ENCODE measurements around the gene SF3B6.
"Not testable (repeated sequence)": the region's sequence is repeated elsewhere in the genome, so short reads cannot be mapped to it uniquely, and the experiment has no call there.

The SF3B6 gene

DNA sequence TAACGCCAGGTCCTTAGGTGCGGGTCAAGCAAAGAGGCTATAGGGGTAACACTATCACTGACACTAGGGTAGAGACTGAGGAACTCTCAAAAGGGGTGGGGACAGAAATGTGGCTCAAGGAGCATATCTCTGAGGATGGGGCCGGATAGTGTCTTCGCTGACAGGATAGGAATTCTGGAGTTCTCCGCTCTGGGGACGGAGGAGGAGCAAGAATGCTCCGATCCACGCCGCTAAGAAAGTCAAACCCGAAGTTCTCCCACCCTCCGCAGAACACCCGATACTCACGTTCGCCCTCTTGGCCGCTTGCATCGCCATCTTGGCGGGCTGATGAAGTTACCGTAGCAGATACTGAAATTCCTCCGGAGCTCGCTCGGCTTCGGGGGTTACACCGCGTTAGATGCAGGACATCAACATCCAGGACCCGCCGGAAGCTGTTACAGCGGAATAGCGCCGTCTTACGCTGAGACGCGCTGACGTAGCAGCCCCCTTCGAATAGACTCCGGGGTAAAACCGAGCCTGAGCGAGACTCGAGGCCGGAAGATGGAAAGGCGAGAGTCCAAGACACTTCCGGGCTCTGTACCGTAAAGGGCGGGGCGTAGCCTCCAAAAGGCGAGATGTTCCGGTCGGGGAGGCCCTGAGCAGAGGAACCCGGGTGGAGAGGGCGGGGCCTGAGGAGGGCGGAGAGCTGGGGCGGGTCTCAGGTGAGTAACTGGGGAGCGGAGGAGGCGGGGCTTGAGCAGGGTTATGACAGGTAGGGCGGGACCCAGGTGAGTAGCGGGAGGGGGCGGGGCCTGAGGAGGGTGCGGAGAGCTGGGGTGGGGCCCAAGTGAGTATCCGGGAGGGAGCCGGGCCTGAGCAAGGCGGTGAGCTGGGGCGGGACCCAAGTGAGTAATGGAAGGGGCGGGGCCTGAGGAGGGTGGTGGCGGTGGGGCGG lies at the start of gene SF3B6:
Gene SF3B6, minus strand, starts transcription at position 412 of the 934 bp plus-strand sequence. Its CDS starts 97 bp downstream, at position 315.
- peak; percentile 98 for DNase-seq (ENCODE audit: low spot score)

DNA sequence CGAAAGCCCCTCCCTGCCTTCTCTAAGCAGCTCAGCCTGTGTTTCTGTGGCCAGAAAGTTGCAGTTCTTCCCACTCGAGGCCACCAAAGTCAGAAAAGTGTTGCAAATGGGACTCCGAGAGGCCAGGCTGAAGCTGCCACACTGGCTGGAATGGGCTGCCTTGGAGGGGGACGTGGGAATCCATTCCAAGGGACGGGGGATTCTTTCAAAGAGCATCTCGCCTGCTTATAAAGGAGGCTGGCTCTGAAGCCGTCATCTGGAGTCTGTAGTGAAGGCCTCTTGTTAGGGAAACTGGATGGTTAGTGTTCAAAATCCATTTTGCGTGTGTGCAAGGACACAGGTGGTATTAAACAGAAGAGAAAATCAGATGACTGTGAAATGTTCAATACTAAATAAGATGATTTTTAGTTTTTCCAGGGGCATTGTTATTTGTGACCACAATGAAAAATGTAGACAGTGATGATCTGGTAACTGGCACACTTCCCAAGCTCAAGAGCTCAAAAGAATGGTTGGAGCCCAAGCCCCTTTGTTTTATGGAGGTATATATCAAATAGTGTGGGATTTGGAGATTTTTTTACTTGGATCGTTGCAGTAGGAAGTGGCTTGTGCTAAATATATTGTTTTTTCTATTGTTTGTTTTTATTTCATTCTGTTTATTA lies 47.9 kb upstream of the SF3B6 start:
- peak; percentile 61 for DNase-seq (ENCODE audit: low spot score)

- DNase-seq (ENCODE audit: low spot score), result peak; percentile 71
Measured at GRCh38 chr2:24123195-24123921, 47.2 kb upstream of the SF3B6 start, which contains the start of the genes FAM228B and PFN4. FAM228B (plus strand) TSS chr2:24123469; CDS start chr2:24124362, 893 bp downstream. PFN4 (minus strand) TSS chr2:24123334; CDS start chr2:24122535, 799 bp downstream.

- peak; percentile 52 for DNase-seq (ENCODE audit: low spot score)
Measured at GRCh38 chr2:24122366-24123194, 46.5 kb upstream of the SF3B6 start.

DNA sequence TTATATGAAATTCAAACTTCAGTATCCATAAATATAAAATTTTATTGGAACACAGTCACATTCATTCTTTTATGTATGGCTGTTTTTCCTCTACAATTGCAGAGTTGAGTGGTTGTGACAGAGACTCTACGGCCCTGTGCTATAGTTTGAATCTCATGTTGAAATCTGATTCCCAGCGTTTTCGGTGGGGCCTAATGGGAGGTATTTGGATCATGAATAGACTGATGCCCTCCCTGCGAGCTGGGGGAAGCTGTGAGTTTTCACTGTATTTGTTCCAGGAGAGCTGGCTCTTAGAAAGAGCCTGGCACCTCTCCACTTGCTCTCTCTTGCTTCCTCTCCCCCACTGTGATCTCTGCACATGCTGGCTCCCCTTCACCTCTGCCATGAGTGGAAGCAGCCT lies 45.3 kb upstream of the SF3B6 start:
- peak; percentile 7 for DNase-seq (ENCODE audit: low spot score)

GRCh38 chr2:24121066-24121465 lies 44.9 kb upstream of the SF3B6 start:
- no peak for DNase-seq (ENCODE audit: low spot score)

DNA sequence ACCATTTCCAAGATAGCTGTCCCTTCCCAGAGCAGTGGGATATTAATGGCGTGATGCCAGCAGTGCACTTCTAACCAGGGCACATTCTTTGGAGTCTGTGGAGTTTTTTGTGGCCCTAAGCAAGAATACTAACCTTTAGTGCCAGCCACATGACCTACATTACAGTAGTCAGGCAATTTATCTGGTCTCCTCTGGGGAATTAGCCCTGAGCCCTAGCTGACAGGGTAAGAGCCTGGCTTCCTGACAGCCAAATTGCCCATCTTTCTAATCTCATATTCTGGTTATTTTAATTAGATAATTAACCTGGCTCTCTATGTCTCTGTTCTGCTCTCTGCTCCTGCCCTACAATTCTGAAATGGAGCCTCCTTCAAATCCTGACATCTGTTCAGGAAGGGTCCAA lies 41.8 kb upstream of the SF3B6 start:
- DNase-seq (ENCODE audit: low spot score), result no peak

- no peak for DNase-seq (ENCODE audit: low spot score)
Measured at GRCh38 chr2:24115057-24115456, 38.9 kb upstream of the SF3B6 start.

DNA sequence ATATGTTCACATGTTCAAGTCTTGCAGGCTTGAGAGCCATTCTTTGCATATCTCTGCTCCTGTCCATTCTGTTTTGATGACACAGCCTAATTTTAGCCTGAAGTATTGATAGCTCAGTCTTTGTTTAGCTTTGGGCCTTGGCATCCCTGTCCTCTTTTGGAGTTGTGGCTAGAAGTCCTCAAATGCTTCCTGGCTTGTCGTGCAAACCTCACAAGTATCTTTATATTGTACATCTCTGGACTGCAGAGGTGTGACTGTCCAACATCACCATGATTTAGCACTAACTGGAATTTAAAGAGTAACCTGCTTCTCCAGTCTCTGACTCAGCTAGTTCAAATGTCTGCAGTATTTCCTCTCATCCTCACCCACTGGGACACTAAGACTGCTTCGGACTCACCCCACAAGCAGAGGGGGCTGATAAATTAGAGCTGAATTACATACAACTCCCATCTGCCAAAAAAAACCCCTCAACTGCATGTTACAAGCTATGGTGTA lies 35.3 kb upstream of the SF3B6 start:
- no peak for DNase-seq (ENCODE audit: low spot score)

GRCh38 chr2:24110660-24111303 lies 34.7 kb upstream of the SF3B6 start:
- DNase-seq (ENCODE audit: low spot score), result no peak

- DNase-seq (ENCODE audit: low spot score), result not testable (repeated sequence)
Measured at GRCh38 chr2:24109431-24109830, 33.3 kb upstream of the SF3B6 start.

DNA sequence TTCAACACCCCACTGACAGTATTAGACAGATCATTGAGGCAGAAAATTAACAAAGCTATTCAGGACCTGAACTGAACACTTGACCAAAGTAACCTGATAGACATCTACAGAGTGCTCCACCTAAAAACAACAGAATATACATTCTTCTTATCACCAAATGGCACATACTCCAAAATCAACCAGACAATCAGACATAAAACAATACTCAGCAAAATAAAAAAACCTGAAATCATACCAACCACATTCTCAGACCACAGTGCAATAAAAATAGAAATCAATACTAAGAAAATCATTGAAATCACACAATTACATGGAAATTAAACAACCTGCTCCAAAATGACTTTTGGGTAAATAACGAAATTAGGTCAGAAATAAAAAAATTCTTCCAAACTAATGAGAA lies 31.2 kb upstream of the SF3B6 start:
- DNase-seq (ENCODE audit: low spot score), result no peak

GRCh38 chr2:24106786-24107185 lies 30.7 kb upstream of the SF3B6 start:
- DNase-seq (ENCODE audit: low spot score), result no peak

- DNase-seq (ENCODE audit: low spot score), result no peak
Measured at GRCh38 chr2:24105816-24106215, 29.7 kb upstream of the SF3B6 start.

DNA sequence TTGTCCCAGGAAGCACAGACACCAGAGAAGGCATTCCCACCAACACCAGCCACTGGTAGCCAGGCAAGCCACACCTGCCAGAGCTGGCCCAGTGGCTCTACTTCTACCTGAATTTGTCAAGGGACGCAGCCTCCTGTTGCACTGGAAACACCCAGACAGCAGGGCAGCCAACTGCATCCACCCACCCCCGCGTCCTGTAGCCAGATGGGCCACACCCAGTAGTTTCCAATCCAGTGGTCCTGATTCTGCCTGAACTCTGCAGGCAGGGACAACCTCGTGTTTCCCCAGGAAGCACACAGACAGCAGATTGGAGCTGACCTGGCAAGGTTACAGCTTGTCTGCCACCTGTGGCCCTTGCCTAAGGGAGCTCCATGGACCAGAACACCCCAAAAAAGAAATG lies 28.8 kb upstream of the SF3B6 start:
- DNase-seq (ENCODE audit: low spot score), result no peak

- DNase-seq (ENCODE audit: low spot score), result no peak
Measured at GRCh38 chr2:24104110-24104650, 28.1 kb upstream of the SF3B6 start.

DNA sequence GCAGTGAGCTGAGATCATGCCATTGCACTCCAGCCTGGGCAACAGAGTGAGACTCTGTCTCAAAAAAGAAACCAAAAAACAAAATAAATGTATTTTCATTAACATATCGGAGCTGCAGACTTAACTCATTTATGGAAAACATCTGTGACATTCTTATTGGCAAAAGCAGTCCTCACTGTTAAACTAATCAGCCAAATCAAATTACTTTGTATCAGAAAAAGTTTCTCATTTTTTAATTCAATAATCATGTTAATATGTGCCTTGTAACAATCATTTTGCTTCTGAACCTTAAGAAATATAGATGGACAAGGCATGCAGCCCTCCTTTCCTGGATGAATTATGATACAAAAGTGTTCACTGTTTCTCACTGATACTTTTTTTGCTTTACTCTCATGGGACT lies 26.6 kb upstream of the SF3B6 start:
- DNase-seq (ENCODE audit: low spot score), result no peak

- no peak for DNase-seq (ENCODE audit: low spot score)
Measured at GRCh38 chr2:24101992-24102391, 25.9 kb upstream of the SF3B6 start.

DNA sequence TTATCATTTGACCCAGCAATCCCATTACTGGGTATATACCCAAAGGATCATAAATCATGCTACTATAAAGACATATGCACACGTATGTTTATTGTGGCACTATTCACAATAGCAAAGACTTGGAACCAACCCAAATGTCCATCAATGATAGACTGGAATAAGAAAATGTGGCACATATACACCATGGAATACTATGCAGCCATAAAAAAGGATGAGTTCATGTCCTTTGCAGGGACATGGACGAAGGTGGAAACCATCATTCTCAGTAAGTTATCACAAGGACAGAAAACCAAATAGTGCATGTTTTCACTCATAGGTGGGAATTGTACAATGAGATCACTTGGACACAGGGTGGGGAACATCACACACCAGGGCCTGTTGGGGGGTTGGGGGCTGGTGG lies 24.6 kb upstream of the SF3B6 start:
- DNase-seq (ENCODE audit: low spot score), result not testable (repeated sequence)

DNA sequence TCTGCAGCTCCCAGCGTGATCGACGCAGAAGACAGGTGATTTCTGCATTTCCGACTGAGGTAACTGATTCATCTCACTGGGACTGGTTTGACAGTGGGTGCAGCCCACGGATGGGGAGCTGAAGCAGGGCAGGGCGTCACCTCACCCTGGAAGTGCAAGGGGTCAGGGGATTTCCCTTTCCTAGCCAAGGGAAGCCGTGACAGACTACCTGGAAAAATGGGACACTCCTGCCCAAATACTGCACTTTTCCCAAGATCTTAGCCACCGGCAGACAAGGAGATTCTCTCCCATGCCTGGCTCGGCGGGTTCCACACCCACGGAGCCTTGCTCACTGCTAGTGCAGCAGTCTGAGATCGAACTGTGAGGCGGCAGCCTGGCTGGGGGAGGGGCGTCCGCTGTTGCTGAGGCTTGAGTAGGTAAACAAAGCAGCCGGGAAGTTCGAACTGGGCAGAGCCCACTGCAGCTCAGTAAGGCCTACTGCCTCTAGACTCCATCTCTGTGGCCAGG lies 19.1 kb upstream of the SF3B6 start:
- DNase-seq (ENCODE audit: low spot score), result not testable (repeated sequence)
